Activated CD8-positive, alpha-beta memory T cell treated with anti-CD3 and anti-CD28 coated beads for 48 hours (primary cell): ENCODE data around the gene CCDC69.
"Not testable (repeated sequence)": the region's sequence is repeated elsewhere in the genome, so short reads cannot be mapped to it uniquely, and the experiment has no call there.

Experiments
- DNase-seq, 3 experiments: peaks; one replicate each; pipeline ENCODE4 v3.0.0-alpha.2; 2020; ENCODE audit warnings: low read depth in 2 of 3, low spot score in 2 of 3

CCDC69 gene

GRCh38 chr5:151223447-151224264 lies at the start of gene CCDC69:
TSS of gene CCDC69 (minus strand) at chr5:151224092. CDS start at chr5:151223970, 122 bp downstream.
- DNase-seq = no peak

DNA sequence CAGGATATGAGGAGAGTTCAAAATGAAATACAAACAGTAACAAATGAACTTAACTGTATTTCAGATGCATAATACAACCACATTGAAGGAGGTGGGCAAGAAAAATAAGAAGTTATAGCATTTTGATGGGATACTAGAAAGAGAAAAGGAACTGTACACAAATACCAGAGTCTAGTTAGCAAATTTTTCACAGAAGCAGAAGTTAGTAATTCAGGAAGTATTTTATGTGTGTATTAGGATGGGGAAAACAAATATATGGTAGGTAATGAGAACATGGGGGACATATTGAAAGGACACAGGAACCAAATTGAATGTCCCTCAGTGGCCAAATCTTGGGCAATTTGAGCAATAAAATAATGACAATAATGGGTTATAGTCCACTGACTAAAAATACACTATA lies 47.4 kb upstream of the CCDC69 start:
- DNase-seq = no peak

GRCh38 chr5:151270599-151270998 lies 46.7 kb upstream of the CCDC69 start:
- DNase-seq = no peak

- DNase-seq = no peak
Measured at GRCh38 chr5:151267491-151268260, 43.8 kb upstream of the CCDC69 start.

DNA sequence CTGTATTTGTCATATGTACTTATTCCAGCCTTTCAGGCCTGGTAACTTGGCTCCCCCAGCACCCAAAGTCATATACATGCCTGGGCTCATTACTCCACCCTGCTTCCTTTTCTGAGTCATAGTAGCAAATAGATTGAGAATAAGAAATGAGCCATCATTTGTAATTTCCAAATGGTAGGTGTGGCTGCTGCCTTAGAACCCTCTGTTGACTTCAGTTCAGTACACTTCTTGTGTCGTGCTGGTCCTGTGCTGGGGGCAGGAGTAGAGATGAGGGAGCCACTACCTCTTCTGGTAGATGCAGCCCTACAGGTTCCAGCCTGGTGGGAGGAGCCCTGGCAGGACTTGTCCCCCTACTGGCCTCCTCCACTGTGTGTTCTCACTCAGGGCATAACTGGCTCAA lies 40.2 kb upstream of the CCDC69 start:
- no peak for DNase-seq

- DNase-seq = no peak
Measured at GRCh38 chr5:151262532-151262931, 38.6 kb upstream of the CCDC69 start.

GRCh38 chr5:151259931-151260330 lies 36.0 kb upstream of the CCDC69 start:
- DNase-seq = no peak

DNA sequence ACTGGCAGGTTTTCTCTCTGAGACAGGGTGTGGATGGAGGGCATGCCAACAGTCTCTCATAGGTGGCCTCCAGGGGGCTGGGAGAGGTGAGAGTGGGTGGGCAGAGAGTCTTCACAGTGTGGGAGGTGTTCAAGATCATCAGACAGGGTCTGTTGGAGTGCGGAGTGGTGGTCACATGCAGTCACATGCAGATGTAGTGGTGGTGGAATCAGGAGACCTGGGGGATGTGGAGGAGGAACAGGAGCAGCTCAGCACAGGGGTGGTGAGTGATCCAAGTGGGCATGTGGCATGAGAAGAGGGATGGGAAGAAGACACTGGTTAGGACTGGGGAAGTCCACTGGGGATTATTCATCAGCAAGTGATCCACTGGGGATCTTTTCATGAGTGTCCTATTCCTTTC lies 34.9 kb upstream of the CCDC69 start:
- no peak for DNase-seq

DNA sequence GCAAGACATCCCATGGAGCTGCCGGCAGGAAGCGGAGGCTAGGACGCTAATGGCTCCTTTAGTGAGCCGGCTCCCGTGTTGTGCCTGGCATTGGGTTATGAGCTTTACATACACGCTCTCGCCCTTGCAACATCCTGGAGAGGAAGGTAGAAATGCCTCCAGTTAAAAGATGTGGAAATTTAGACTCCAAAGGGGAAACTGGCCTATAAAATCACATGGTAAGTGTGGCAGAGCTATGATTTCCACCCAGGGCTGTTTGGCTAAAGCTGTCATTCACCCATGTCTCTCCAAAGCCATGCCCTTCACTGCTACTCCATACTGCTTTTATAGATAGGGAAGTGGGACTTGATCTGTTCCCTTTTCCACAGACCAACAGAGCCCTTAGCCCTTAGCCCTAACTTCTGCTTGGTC lies 34.3 kb upstream of the CCDC69 start:
- no peak for DNase-seq

- DNase-seq = no peak
Measured at GRCh38 chr5:151257731-151258181, 33.9 kb upstream of the CCDC69 start.

GRCh38 chr5:151255621-151256286 lies 31.9 kb upstream of the CCDC69 start:
- DNase-seq = no peak

- not testable (repeated sequence) for DNase-seq
Measured at GRCh38 chr5:151254990-151255389, 31.1 kb upstream of the CCDC69 start.

DNA sequence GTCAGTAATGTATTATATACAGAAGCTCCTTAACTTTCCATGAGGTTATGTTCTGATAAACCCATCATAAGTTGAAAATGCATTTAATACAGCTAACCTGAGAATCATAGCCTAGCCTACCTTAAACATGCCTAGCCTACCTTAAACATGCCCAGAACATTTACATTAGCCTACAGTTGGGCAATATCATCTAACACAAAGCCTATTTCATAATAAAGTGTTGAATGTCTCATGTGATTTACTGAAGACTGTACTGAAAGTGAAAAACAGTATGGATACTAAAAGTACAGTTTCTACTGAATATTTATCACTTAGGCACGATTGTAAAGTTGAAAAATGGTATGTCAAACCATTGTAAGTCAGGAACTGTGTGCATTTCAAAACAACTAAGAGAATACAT lies 30.7 kb upstream of the CCDC69 start:
- DNase-seq = no peak

DNA sequence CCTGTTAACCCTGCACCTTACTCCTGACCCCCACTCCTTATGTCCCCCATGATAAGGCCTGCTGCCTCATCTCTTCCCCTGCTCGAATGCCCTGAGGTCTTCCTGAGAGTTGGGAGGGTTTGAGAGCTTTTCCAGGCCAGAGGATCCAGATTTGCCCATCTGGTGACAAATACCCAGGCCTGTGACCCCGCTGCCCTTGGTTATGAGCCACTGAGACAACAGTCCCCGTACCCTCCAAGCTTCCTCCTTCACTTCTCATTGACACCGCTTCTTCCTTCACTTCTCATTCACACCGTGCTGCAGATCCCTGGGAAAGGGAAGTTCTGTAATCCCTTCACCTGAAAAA lies 29.7 kb upstream of the CCDC69 start:
- no peak for DNase-seq

- DNase-seq = peak; percentile 85 to 95 (median 94)
Measured at GRCh38 chr5:151252762-151253604, 29.1 kb upstream of the CCDC69 start, which contains the start of gene GM2A. TSS of gene GM2A (plus strand) at chr5:151253185. CDS start at chr5:151253217, 32 bp downstream.

DNA sequence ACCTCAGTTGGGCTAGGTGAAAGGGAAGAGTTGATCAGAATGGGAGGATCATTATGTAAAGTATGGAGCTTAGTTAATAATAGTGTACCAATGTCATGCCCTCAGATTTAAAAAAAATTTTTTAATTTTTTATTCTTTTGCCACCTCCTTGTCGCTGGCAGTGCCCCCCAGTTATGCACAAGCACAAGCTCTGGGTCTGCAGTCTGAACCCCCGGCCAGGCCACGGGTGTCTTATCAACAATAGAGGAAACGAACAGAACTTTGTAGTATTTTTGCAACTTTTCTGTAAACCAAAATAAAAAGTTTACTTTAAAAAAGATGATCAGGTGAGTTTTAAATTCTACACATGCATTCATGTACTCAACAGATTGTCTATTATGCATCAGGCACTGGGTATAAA lies 27.7 kb upstream of the CCDC69 start:
- DNase-seq = no peak

- peak in 1 of 3 experiments; percentile 15 for DNase-seq
Measured at GRCh38 chr5:151251001-151251551, 27.2 kb upstream of the CCDC69 start.

DNA sequence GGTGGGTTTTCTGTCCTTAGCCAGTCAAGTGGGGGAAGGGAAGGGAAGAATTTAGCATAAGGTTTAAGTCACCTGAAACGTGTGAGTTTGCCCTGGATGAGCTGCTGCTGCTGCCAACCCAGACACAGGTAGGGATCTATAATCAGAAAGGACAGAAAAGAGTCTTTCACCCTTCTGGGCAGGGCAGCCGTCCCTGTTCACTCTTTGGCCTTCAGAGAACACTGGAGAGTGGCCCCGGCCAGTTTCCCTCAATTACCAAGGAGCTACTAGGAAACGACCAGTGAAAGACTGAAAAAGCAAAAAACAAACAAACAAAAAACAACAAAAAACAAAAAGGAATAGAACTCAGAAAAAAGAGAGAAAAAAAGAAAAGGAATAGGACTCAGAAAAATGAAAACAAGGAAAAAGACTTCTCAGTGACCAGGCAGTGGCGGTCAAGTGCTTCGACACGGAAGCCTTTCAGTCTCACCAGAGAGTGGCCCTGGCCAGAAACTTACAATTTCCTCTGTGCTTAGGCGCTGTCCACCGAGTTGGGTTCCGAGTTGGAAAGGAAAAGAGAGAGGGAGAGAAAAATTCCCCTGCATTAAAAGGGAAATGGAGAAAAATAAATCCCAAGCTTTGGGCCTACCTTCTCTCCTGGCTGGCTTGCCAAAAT lies 26.6 kb upstream of the CCDC69 start:
- no peak for DNase-seq

DNA sequence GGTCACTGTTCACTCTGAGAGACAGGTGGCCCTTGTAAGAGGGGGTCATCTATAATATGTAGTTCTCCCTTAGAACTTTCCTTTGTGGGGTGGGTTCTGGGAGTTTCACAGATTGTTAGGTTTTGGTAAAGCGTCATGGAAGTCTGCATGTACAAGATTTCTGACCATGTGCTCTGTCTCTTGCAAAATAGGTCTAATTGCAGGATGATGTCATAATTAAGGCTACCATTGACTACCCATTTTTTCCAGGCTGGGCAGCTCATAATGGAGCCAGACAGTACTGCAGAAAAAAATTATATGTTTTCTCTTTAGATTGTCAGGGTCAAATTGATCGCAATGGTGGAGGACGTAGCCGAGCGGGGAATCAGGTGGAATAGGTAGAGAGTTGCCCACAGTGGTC lies 25.4 kb upstream of the CCDC69 start:
- no peak for DNase-seq

- DNase-seq = no peak
Measured at GRCh38 chr5:151248651-151249050, 24.8 kb upstream of the CCDC69 start.
